GM21423 (cell line): ENCODE results near the gene ACTL7A.

Experiments used
- ATAC-seq: cut with Tn5 transposase; IDR thresholded peaks from one replicate; pipeline ENCODE4 v1.9.1; 2021; ENCODE audit warnings: mild to moderate bottlenecking, moderate library complexity; ENCODE audit not compliant: unreplicated experiment

The ACTL7A gene

DNA sequence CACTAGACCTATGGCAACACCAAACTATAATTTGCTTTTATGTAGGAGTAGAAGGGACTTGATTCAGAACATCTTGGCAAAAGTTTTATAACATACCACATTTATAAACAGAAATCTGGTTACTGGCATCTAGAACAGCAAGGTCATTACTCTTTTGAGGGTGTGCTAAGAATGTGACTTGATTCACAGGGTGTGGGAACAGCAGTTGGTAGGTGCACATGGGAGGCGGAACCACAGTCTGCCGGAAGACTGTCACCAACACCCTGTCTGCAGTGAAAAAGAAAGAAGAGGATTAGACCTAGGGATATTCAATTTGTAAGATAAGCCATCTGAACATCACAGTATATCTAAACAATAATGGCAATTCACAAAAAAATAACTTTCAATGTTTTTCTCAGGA is 48.8 kb downstream of the ACTL7A start:
- ATAC-seq = no peak

- no peak for ATAC-seq
These were observed 49.8 kb downstream of the ACTL7A start for GRCh38 chr9:108911820-108912219.
